ENCODE results near the gene ENO1. TPM values are rescaled to one million over a fixed set of nuclear protein-coding genes. Genes with fewer than 3 reads are reported as not detected.

The ENO1 gene
- total and polyA plus RNA-seq, 10 donors = 249 to 751 (median 390) TPM

GRCh38 chr1:8856689-8857412 is 21.6 kb downstream of the ENO1 start:
- DNase-seq = no peak
- H3K9me3 ChIP-seq = no peaks in the 10 kb centered on the region
- WGBS, 5 donors = 86 to 90% (median 88%) methylated on average over 12 to 14 of the region's 14 CpGs
- intact Hi-C loops (cut with DNase I; ENCODE audit: low total_unique reads) = no loop called here
- H3K4me3 ChIP-seq = no peak overlapping the region
- H3K27me3 ChIP-seq (replicated peaks in 1 of 7) = no peaks in the 10 kb centered on the region
- peaks cover 8 to 41% (median 31%) of the 10 kb centered on the region in 6 donors for H3K4me1 ChIP-seq
- peak overlapping the region in 4 of 8 donors; percentile 32 to 76 (median 57) for H3K27ac ChIP-seq
- TF ChIP-seq, protein P1, sequence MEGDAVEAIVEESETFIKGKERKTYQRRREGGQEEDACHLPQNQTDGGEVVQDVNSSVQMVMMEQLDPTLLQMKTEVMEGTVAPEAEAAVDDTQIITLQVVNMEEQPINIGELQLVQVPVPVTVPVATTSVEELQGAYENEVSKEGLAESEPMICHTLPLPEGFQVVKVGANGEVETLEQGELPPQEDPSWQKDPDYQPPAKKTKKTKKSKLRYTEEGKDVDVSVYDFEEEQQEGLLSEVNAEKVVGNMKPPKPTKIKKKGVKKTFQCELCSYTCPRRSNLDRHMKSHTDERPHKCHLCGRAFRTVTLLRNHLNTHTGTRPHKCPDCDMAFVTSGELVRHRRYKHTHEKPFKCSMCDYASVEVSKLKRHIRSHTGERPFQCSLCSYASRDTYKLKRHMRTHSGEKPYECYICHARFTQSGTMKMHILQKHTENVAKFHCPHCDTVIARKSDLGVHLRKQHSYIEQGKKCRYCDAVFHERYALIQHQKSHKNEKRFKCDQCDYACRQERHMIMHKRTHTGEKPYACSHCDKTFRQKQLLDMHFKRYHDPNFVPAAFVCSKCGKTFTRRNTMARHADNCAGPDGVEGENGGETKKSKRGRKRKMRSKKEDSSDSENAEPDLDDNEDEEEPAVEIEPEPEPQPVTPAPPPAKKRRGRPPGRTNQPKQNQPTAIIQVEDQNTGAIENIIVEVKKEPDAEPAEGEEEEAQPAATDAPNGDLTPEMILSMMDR (IDR thresholded peaks at IDR 0.05 in 8 of 11, conservative IDR thresholded peaks at IDR 0.05 in 3 of 11) = no peak
- TF ChIP-seq POLR2A (IDR thresholded peaks at IDR 0.05) (no peak), POLR2AphosphoS5 (IDR thresholded peaks at IDR 0.05) (peak in 2 of 3 donors; percentile 15 to 21)
- peaks cover 2 to 62% (median 45%) of the 10 kb centered on the region in 6 donors for H3K36me3 ChIP-seq

DNA sequence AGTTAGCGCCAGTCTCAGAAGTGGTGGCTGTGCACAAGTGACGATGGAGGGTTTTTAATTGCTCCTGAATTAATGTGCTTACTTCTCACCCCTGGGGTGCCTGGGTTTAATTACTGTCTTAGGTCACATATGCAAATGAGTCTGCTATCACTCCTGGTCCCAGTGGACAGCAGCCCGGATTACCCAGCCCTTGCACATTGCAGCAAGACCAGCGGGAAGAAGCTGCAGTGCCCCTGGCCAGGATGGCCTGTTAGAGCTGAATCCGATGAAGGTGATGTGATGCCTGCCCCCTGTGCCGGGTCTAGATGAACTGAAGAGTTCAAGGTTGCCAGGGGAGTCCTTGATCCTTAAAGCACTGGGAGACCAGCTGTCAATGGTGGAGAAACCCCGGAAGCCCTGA is 24.2 kb downstream of the ENO1 start:
- Histone ChIP-seq H3K27ac (no peak overlapping the region), H3K9me3 (no peaks in the 10 kb centered on the region), H3K4me1 (peaks cover 8 to 28% (median 24%) of the 10 kb centered on the region in 6 donors), H3K36me3 (peaks cover 2 to 36% (median 21%) of the 10 kb centered on the region in 6 donors), H3K27me3 (replicated peaks in 1 of 7) (no peaks in the 10 kb centered on the region), H3K4me3 (no peak overlapping the region)
- TF ChIP-seq, protein P1 (IDR thresholded peaks at IDR 0.05 in 8 of 11, conservative IDR thresholded peaks at IDR 0.05 in 3 of 11) = no peak
- TF ChIP-seq POLR2AphosphoS5 (IDR thresholded peaks at IDR 0.05) = no peak
- no peak for TF ChIP-seq POLR2A (IDR thresholded peaks at IDR 0.05)
- no peak for DNase-seq
- WGBS, 5 donors = 80 to 94% (median 90%) methylated on average over 7 of the region's 7 CpGs
- intact Hi-C loops (cut with DNase I; ENCODE audit: low total_unique reads) = no loop called here

GRCh38 chr1:8851060-8851459 is 27.4 kb downstream of the ENO1 start:
- TF ChIP-seq POLR2A (IDR thresholded peaks at IDR 0.05) (no peak), POLR2AphosphoS5 (IDR thresholded peaks at IDR 0.05) (no peak)
- TF ChIP-seq, protein P1 (IDR thresholded peaks at IDR 0.05 in 8 of 11, conservative IDR thresholded peaks at IDR 0.05 in 3 of 11) = no peak
- H3K27ac ChIP-seq = no peak overlapping the region
- intact Hi-C loops (cut with DNase I; ENCODE audit: low total_unique reads) = no loop called here
- H3K4me1 ChIP-seq = peaks cover 0 to 16% (median 8%) of the 10 kb centered on the region in 6 donors
- no peaks in the 10 kb centered on the region for H3K9me3 ChIP-seq
- no peak overlapping the region for H3K4me3 ChIP-seq
- H3K36me3 ChIP-seq = peaks cover 0 to 4% (median 0%) of the 10 kb centered on the region in 6 donors
- WGBS, 5 donors = 69 to 97% (median 92%) methylated on average over 4 to 5 of the region's 5 CpGs
- H3K27me3 ChIP-seq (replicated peaks in 1 of 7) = no peaks in the 10 kb centered on the region
- DNase-seq = no peak

GRCh38 chr1:8848663-8849386 is 29.7 kb downstream of the ENO1 start:
- 39 to 49% (median 43%) methylated on average over 18 to 19 of the region's 19 CpGs for whole genome bisulfite sequencing, 5 donors
- H3K27me3 ChIP-seq (replicated peaks in 1 of 7) = no peaks in the 10 kb centered on the region
- no peaks in the 10 kb centered on the region for H3K36me3 ChIP-seq
- DNase-seq = peak; percentile 95
- H3K27ac ChIP-seq = no peak overlapping the region
- no peaks in the 10 kb centered on the region for H3K9me3 ChIP-seq
- peaks cover 0 to 26% (median 14%) of the 10 kb centered on the region in 6 donors for H3K4me1 ChIP-seq
- no peak for TF ChIP-seq POLR2A (IDR thresholded peaks at IDR 0.05)
- TF ChIP-seq POLR2AphosphoS5 (IDR thresholded peaks at IDR 0.05) = peak; percentile 61 to 82 (median 75)
- TF ChIP-seq, protein P1 (IDR thresholded peaks at IDR 0.05 in 8 of 11, conservative IDR thresholded peaks at IDR 0.05 in 3 of 11) = peak; percentile 55 to 96 (median 91)
- intact Hi-C loops (cut with DNase I; ENCODE audit: low total_unique reads) = no loop called here
- no peak overlapping the region for H3K4me3 ChIP-seq
